HPDE6-E6E7 (cell line): Measurements from ENCODE around the gene DCLRE1B.
A peak's percentile ranks its signal among the peaks of the same experiment; 100 is the strongest.

Source experiments
- DNase-seq: peaks from one replicate; pipeline ENCODE4 v3.0.0; 2011; ENCODE audit warnings: missing footprints; ENCODE audit errors: extremely low spot score

DCLRE1B gene

DNA sequence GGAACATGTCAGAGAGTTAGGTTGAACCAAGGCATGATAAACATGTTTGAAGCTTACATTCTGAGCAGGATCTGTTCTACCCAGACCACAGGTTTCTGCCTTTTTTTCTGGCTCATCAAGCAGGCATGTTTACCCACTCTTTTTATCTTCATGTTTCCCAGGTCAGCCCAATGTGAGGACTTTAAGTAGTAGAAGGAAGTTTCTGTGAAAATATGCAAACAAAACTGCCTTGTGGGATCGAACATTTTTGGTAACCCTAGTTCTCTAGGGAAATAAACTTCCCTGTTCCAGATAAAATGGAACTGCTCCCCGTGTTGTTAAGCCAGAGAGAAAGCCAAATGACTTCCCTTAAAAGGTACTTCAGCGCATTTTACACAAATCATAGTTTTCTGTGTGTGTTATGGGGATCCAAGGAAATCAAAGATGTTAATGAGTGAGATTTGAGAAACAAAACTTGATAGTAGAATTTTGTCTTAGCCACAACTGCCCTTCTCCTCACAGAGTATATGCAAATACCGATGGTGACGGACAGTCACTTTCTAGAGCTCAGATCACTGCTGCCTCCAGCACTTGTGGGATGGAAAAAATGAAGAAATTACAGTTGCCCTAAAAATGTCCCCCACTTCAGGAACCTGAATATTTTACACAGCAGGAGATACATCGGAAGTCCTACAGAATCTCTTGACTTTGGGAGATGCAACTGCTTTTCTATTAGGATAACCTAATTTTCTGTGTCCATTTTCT is 23.2 kb downstream of the DCLRE1B start:
- no peak for DNase-seq

- peak; percentile 83 for DNase-seq
Measured at GRCh38 chr1:113928941-113929749, 24.0 kb downstream of the DCLRE1B start, which contains the start of gene HIPK1. Gene HIPK1, plus strand, starts transcription at chr1:113929324.

DNA sequence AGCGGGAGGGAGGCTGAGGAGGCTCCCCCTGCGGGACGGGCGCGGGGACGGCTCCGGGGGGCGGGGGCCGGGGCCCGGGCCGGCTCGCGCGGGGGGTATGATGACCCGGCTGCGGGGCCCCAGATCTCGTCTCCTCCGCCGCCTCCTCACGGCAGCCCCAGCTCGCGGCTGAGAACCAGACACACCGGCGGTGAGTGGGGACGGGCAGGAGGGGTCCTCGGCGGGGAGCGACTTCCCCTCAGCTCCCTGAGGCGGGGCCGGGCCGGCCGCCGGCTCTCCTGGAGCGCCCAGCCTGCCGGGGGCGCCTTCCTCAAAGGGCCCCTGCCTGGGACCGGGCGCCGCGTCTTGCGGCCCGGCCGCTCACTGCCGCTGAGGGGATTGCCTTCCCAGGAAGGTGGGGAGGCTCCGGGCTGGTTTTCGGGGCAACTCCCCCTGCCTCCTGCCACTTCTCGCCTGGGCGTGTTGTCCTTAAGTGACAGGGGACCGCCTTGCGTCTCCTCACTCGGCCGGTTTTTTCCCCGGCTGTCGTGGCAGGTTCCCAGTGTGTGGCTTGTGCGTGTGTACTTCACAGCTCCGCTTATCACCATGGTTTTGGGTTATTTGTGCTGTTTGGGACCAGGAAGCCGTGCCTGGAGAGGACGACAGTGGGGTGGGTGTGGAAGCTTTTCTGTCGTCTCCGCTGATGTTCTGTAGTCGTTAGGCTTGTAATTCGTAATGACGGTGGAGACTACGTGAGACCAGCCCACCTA is 24.8 kb downstream of the DCLRE1B start:
- peak; percentile 41 for DNase-seq

DNA sequence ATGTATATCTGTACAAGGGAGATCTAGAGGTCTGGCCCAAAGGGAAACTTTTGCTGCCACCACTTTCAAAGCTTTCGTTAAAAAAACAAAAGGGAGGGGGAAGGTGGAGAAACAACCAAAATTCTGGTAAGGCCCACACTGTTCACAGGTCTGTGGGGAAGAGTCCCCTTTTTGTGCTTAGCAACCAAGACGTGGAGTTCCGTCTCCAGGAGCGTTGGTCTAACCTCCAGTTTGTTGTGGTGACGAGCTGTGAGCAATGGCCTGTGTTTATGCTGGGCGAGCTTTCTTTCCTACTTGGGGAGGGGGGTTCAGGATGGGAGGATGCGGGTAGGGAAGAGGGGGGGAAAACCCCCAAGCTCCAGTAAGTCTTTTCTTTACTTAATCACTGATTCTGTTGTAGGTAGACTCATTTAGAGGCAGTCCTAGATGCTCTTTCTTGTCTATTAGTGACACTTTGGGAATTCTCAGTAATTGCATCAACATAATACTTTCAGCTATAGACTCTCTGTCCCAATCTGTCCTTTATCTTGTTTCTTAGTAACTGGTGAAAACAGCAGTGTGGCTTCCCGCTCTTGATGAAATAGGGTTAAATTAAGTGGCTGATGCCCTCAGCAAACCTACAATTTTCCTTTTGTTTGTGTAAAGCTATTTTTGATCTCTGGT is 25.5 kb downstream of the DCLRE1B start:
- peak; percentile 36 for DNase-seq

- DNase-seq: no peak
Measured at GRCh38 chr1:113931451-113931851, 26.3 kb downstream of the DCLRE1B start.

- no peak for DNase-seq
Measured at GRCh38 chr1:113934006-113934405, 28.9 kb downstream of the DCLRE1B start.

GRCh38 chr1:113934511-113935055 is 29.5 kb downstream of the DCLRE1B start:
- DNase-seq: no peak

- no peak for DNase-seq
Measured at GRCh38 chr1:113935176-113935575, 30.1 kb downstream of the DCLRE1B start.

DNA sequence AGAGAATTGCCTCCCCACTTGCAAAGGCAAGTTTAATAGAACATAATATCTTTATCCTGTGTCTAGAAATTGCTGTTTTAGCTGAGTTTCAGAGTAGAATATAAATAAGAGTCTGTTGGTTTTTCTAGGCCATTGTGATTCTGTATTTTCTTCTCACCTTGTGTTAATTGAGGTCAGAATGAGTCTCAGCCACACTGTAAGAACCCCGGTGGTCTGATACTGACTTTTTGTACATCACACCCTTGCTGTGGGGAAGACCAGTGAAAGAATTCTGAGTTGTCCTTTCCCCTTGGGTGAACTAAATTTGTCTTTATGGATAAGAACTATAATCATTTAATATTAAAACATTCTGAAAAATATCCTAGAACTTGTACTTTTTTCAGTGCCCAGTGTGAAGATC is 30.8 kb downstream of the DCLRE1B start:
- DNase-seq: no peak

DNA sequence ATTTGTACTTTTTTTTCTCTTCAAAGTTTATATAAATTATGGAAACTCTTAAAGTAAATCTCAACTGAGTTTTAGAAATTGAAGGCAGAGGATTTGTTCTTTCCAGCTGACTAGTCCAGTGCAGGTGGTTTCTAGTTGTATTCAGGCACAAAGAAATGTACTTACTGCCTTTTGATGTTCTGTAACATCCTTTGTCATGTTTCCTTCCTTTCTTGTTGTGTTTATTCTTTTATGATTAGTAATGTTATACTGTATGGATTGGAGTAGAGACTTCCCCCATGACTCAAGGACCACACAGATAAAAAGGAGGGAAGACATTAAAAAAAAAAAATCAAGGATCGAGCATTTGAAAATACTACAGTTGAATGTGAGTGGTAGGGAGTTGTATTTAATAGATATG is 32.0 kb downstream of the DCLRE1B start:
- DNase-seq: no peak

DNA sequence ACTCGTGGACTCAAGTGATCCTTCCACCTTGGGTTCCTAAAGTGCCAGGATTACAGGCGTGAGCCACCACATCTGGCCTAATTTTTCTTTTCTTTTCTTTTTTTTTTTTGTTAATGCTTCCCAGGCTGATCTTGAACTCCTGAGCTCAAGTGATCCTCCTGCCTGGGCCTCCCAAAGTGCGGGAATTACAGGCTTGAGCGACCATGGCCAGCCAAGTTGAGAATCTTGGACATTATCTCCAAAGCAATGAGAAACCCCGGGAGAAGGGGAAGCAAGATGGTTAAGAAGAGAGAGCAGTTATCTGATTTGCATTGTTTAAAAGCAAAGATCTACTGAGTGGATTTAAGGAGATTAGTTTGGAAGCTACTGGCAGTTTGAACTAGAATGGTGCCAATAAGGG is 33.1 kb downstream of the DCLRE1B start:
- no peak for DNase-seq

- DNase-seq: no peak
Measured at GRCh38 chr1:113940365-113941244, 35.5 kb downstream of the DCLRE1B start.

- no peak for DNase-seq
Measured at GRCh38 chr1:113941245-113941559, 36.1 kb downstream of the DCLRE1B start.

- no peak for DNase-seq
Measured at GRCh38 chr1:113942527-113942926, 37.4 kb downstream of the DCLRE1B start.

- no peak for DNase-seq
Measured at GRCh38 chr1:113943028-113943811, 38.1 kb downstream of the DCLRE1B start.

DNA sequence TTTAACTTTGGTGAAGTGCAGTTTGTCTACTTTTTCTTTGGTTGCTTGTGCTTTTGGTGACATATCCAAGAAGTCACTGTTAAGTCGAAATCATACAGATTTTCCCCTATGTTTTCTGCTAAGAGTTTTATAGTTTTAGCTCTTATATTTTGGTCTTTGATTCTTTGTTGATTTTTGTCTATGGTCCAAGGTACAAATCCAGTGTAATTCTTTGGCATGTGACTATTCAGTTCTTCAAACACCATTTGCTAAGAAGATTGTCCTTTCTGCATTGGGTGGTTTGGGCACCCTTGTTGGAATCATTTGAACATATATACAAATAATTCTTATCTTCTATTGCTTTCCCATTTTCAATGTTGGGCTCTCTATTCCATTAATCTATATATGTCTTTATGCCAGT is 40.2 kb downstream of the DCLRE1B start:
- no peak for DNase-seq

DNA sequence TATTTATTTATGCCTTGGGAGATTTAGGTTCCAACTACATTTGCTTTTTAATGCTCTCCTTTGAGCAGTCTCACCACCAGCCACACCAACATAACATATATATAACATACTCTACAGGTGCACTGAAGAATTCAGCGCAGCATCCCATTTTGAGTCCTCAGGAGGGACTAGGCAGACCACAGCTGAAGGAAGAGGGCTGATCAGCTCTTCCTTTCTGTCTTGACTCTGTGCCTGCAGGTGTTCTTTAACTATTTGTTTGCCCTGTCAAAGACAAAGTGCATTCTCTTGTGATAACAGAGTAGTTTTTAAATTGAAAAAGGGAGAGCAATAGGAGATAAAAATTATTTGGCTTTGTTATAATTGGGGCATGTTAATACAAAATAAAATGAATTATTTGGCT is 41.0 kb downstream of the DCLRE1B start:
- DNase-seq: no peak

- no peak for DNase-seq
Measured at GRCh38 chr1:113946678-113947387, 41.7 kb downstream of the DCLRE1B start.

DNA sequence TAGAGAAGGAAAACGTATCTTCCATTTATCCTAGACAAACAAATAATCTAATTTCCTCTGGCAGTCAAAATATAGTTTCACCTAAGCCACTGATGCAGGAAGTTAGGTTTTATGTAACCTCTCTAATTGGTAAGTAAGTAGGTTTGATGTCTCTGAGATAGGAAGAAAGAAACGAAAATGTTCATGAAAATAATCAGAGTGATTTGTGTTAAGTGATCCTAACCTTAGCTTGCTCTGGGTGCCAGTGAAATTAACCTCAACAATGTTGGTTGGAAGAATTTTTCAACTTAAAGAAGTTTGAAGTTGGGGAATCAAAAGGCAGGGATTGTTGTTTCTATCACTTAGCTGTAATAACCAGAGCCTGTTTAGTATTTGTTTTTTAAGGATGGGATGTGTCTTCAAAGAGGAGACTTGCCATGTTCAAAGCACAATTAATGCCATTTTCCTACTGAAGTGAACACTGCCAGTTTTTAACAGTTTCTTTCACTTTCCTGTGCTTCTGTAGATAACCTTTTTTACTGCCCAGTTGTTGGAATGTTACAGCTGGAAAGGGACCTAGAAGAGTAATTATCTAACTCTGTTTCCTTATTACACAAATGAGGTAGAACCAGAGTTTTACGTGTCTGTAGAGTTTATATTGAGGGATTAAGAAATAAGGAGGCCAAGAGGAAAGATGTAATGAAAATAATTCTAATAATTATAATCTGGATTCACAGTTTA is 42.4 kb downstream of the DCLRE1B start:
- no peak for DNase-seq
